Endometrium (tissue), 2 donors: Measurements from ENCODE around the gene RPH3AL.
"Not testable (repeated sequence)": the region's sequence is repeated elsewhere in the genome, so short reads cannot be mapped to it uniquely, and the experiment has no call there.

ENCODE experiments used
- FAIRE-seq: peaks from 2 replicates; lab custom pipeline; 2012; peaks lifted over from hg19 to GRCh38; lab: Jason Lieb, UNC
- donor health status: control.
- donor health status: control.

Gene RPH3AL

DNA sequence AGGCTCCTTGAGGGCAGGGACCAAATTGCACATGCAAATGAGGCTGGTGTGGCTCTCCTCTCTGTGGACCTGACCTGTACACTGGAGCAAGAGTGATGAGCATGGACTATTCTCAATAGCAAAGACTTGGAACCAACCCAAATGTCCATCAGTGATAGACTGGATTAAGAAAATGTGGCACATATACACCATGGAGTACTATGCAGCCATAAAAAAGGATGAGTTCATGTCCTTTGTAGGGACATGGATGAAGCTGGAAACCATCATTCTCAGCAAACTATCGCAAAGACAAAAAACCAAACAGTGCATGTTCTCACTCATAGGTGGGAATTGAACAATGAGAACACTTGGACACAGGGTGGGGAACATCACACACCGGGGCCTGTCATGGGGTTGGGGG lies 128.0 kb downstream of the RPH3AL start:
- FAIRE-seq, result not testable (repeated sequence)

GRCh38 chr17:223723-224471 lies 128.7 kb downstream of the RPH3AL start:
- FAIRE-seq, result no peak

GRCh38 chr17:222172-222571 lies 130.4 kb downstream of the RPH3AL start:
- no peak for FAIRE-seq

- no peak for FAIRE-seq
Observed at GRCh38 chr17:219696-220095, 132.9 kb downstream of the RPH3AL start.

DNA sequence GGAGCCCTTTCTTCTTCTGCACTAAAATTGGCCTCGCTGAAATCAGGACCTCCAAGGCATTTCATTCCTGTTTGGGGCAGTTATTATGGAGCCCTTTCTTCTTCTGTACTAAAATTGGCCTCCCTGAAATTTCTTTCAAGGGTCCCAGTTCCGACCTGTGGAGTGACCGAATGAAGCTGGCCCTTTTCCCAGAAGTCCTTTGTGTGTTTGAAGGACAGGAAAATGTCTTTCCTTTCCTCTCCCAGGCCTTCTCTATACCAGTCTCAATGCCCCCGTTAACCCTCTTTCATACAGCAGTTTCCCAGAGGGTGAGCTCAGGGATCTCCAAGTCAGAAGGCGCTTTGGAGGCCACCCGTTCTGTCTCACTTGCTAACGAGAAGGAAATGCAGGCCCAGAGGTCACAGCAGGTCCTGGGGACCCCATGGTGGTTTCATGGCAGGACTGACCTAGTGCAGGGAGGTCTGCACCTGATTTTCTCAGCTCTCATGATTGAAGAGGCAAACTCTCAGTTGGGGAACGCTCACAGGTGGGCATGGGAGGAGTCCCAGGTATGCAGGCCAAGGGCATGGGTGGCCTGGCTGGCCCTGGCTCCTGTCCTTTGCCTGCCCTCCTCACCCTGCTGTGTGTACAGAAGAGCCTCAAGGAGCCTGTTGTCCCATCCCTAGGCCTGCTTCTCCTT lies 134.0 kb downstream of the RPH3AL start:
- no peak for FAIRE-seq

- no peak for FAIRE-seq
Observed at GRCh38 chr17:216625-217024, 136.0 kb downstream of the RPH3AL start.

DNA sequence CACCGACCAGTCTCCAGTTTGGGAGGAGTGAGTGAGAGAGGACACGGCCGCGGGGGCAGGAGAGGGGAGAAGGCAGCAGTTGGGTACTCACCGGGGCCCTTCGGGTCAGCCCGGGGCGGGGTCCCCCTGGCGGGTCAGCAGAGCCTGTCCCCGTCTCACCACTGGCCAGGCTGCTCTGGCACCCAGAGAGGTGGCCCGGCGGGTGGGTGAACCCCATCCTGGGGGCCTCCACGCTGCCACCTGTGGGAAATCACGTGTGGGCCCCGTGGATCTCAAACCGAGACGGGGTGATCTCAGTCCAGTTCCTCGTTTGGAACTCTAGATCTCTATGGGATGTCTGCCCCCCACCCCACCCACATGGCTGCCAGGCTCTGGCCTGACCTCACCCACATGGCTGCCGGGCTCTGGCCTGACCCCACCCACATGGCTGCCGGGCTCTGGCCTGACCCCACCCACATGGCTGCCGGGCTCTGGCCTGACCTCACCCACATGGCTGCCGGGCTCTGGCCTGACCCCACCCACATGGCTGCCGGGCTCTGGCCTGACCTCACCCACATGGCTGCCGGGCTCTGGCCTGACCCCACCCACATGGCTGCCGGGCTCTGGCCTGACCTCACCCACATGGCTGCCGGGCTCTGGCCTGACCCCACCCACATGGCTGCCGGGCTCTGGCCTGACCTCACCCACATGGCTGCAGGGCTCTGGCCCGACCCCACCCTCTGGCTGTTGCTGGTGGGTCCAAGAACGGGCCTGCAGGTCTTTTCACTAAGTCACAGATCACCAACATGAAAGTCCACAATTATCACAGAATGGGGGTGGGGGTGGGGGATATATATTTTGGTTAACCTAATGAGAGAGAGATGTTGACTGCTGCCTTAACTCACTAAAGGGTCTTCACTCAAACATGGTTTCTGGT lies 136.8 kb downstream of the RPH3AL start:
- not testable (repeated sequence) for FAIRE-seq

DNA sequence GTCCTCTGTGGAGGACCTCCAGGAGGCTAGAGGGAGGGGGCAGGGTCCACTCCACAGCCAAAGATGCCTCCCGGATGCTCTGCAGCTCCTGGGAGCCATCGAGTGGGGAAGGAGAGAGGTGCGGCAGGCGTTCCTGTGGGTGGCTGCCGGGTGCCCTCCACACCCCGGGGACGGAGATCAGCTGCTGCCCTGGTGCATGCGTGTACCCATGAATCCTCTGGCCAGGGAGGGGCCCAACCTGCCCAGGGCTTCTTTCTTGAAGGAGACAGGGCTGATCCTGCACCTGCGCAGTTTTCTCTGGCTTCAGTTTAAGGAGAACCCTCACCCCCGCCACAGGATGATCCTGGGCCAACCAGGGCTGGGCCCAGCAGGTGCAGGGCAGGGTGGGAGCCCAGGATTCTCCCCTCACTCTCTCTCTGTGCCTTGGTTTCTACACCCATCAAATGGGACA lies 137.7 kb downstream of the RPH3AL start:
- no peak for FAIRE-seq

GRCh38 chr17:213286-214105 lies 139.1 kb downstream of the RPH3AL start:
- FAIRE-seq, result no peak

GRCh38 chr17:210402-210801 lies 142.2 kb downstream of the RPH3AL start:
- no peak for FAIRE-seq

DNA sequence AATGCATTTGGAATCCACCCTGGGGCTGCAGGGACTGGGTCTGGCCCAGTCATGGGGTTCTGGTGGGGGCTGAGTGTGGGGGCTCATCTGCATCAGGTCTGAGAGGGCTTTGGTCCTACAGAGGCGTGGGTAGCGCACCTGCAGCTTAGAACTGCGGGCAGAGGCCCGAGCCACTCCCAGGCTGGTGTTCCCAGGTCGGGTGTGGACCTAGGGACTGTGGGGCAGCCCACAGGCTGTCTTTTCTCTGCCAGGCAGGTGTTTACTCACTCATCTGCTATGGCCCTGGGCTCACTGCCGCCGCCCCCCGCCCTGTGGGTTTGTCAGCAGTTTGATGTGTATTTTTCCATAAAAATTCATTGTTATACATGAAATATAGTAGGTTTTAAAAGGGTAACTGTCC lies 144.2 kb downstream of the RPH3AL start:
- no peak for FAIRE-seq

- FAIRE-seq, result no peak
Observed at GRCh38 chr17:207775-208174, 144.8 kb downstream of the RPH3AL start.

- FAIRE-seq, result no peak
Observed at GRCh38 chr17:206941-207560, 145.6 kb downstream of the RPH3AL start.

GRCh38 chr17:206484-206883 lies 146.1 kb downstream of the RPH3AL start:
- not testable (repeated sequence) for FAIRE-seq

GRCh38 chr17:205817-206216 lies 146.8 kb downstream of the RPH3AL start:
- no peak for FAIRE-seq

DNA sequence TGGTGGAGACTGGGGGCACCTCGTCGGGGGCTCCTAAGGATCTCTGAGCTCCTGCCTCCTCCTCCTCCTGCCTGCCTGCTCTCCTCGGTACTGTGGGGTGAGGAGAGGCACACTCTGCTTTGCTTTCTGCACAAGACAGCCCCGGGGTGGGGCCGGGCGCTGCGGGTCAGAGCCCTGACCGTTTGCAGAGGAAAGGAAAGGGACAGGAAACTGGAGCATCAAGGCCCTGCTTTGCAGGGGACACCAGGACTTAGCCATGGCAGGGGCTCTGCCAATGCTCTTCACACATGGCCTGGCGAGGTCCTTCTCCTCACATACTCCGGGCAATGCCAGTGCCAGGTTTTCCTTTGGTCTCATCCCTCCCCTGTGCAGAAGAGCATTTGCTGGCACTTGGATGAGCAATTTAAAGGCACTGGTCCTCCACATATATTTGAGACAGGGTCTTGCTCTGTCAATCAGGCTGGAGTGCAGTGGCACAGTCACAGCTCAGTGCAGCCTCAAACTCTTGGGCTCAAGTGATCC lies 147.4 kb downstream of the RPH3AL start:
- FAIRE-seq, result no peak

GRCh38 chr17:204427-205147 lies 148.0 kb downstream of the RPH3AL start:
- FAIRE-seq, result no peak

GRCh38 chr17:202501-202951 lies 150.1 kb downstream of the RPH3AL start:
- no peak for FAIRE-seq

DNA sequence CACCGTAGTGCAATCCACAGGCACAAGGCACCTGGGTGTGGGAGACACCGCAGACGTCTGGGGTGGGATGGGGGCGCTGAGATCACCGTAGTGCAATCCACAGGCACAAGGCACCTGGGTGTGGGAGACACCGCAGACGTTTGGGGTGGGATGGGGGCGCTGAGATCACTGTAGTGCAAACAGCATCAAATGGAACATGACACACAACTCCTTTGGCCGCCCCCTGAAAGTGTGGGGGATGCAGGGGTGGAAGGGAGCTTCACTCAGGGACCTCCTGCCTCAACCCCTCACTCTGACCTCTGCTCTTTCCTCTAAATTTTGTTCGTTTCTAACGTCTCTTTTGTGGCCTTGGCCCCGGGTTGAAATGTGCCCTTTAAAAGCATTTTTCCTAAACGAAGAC lies 150.9 kb downstream of the RPH3AL start:
- not testable (repeated sequence) for FAIRE-seq

GRCh38 chr17:201257-201656 lies 151.3 kb downstream of the RPH3AL start:
- not testable (repeated sequence) for FAIRE-seq
